Activated T-cell treated with anti-CD3 and anti-CD28 coated beads, Interleukin-2, amount 50 U/mL, for 1 hour (primary cell): ENCODE results near the gene PPP1R12A.
A peak's percentile ranks its signal among the peaks of the same experiment; 100 is the strongest.

ENCODE experiments used
- DNase-seq: peaks from one replicate; pipeline ENCODE4 v3.0.0-alpha.2; 2020

PPP1R12A gene

DNA sequence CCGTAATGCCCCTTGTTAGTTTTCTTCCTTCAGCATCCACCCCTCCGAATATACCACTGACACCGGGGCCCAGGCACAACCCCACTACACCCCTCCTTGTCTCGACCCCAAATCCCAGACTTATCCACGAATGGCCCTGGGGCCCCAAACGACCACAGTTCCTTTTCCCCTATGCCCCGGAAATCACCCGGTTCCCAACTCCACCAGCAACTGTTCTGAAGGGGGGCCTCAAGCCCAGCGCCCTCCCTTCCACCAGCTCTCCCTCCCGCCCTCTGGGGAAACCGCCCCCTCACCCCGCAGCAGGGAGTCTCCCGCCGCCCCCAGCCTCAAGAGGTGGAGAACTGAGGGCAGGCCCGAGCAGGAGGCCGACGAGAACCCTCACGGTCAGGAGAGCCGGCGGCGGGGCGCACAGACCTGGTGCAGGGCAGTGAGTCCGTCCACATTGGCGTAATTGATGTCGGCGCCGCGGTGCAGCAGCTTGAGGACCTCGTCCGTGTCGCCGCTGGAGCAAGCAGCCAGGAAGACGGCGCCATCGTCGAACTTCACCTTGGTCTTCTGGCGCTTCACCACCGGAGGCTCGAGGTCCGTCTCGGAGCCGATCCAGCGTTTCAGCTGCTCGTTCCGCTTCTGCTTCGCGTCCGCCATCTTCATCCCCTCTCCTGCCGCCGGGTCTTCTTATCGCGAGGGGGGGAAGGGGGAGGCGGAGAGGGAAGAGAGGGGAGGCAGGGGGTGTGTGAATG, 446 bp downstream of the PPP1R12A start:
- DNase-seq: no peak

DNA sequence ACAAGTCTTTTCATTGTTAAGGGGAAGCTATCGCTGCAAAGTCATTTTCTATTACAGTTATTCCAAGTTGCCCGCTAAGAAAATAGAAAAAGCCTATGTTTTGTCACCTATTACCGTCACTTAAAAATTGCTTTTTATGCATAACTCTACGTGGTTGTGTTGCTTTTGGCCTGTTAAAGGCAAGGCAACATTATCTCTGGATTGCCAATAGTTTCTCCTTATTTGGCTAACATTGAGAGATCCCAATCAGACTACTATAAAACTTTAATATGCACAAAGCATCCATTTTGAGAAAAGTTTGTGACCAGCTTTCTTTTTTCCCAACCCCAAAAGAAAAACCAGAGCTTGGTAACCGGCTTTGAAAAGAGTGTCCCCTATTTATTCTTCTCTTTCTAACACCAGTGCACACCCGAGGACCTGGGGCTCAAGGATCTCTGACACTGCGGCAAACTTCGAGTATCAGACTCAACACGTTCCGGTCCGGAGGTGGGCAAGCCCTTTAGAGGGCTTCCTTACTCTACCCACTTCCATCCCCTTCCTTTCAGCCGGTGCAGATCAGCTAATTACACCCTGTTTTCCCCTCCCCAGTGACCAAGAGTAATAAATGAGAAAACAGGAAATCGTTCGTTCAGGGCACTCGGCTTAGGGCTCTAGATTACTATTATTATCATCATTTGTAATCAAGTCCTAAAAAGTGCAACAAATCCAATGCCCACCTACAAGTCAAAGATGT, 1.2 kb downstream of the PPP1R12A start:
- no peak for DNase-seq

DNA sequence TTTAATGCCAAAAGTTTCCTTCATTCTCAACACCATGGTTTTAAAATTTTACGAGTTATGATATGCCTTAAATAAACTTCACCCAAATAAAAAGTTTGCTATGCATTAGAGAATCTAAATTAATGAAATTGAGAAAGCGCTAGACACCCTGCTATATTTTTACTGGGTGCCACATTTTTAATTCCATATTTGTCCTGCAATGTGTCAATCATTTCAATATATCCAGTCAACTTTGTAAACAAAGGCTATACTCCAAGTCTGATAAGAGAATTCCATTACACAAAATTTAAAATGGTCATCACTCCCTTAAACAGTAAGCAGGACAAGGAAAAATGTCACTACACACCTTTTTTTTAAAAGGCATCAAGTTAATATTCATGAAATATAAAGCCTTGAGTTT, 1.9 kb downstream of the PPP1R12A start:
- DNase-seq: no peak

DNA sequence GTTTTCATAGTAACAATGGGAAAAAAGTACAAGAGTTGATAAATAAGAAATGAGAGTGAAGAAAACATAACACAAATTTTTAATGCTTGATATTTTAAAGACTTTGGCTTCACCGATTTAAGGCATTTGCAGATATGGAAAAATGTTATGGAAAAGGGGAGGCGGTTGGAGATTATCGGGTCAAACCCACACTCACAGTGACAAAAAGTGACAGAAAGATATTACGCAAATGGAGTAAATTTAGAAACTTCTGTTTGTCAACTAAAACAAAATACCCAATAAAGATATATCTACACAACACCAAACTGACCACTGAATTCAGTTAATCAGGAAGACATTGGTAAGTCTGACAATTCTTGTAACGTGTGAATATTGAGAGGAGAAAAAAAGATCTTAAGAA, 2.5 kb downstream of the PPP1R12A start:
- DNase-seq: no peak

DNA sequence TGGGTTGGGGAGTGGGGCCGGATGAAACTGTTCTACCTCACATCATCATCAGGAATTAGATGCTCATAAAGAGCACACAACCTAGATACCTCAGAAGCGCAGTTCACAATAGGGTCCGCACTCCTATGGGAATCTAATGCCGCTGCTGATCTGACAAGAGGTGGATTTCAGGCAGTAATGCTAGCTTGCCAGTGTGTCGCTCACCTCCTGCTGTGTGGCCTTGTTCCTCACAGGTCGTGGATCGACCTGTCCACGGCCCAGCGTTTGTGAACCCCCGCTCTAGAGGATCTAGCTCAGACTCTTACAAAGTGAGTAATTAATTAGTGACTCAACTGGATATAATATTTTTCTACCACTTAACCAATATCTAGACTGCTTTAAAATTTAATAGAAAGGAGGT, 5.8 kb downstream of the PPP1R12A start:
- no peak for DNase-seq

DNA sequence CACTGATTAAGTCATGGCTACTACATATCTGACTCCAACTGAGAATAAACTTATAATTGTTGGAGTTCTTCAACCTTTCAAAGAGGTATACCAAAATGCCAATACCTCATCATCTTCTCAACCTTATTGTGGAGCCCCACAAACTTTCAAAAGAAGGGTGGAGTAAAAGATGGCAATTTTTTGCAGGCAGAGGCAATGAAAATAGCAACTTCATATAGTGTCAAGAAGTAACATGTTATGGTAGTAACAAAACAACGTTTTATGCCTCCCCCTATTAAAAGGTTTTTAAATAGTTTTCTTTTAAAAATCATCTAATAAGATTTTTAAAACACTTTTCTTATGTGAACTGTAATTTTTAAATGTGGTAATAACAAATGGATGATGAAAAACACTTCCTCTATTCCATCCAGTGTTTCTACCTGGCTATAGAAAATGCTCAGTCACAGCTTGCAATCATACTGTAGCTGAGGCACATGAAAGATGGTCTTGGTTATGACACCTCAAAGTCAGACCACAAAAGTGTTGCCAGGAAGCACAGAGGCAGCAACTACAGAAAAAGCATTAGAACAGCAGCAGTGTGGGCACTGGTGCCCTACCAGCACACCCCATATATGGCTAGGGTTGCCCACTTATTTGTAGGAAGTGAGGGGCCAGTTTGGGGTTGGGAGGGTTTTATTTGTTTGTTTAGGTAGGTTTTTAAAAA, 7.0 kb downstream of the PPP1R12A start:
- DNase-seq: peak; percentile 36

DNA sequence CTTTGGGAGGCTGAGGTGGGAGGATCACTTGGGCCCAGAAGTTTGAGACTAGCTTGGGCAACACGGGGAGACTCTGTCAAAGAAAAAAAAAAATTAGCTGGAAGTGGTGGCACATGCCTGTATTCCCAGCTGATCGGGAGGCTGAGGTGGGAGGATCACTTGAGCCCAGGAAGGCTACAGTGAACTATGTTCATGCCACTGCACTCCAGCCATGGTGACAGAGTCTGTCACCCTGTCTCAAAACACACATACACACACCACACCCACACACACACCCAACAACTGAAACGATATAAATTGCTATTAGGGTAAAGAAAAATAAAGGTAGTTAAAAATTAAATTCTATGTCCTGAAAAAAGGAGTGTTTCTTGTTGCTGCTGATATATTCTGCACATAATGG, 7.9 kb downstream of the PPP1R12A start:
- DNase-seq: no peak

DNA sequence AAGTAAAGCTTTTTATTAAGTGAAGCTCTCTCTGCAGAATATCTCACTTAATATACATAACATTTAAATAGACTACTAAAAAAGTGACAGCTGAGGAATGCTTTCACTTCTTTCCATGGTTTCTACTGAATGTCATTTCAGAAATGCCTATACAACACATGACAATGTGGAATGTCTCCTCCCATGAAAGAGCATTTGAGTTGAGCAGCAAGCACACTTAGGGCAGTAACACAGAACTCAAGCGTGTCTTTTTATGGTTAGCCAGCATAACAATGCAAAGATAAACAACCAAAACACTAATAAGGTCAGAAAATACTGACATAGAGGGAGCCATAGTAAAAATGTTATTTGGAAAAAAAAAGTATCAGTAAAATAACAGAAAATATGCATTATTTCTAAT, 9.4 kb downstream of the PPP1R12A start:
- DNase-seq: no peak

DNA sequence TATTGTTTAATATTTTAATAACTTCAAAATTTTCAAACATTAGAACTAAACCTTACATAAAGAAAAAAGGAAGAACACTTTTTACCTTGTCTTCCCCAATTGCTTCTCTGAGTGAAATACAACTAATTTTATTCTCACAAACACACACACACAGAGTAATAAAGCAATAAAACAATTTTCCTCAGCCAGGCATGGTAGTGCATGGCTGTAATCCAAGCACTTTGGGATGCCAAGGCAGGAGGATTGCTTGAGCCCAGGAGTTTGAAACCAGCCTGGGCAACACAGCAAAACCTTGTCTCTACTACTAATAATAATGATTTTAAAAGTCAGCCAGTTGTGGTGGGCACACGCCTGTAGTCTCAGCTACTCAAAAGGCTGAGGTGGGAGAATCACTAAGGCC, 13.1 kb downstream of the PPP1R12A start:
- DNase-seq: no peak

DNA sequence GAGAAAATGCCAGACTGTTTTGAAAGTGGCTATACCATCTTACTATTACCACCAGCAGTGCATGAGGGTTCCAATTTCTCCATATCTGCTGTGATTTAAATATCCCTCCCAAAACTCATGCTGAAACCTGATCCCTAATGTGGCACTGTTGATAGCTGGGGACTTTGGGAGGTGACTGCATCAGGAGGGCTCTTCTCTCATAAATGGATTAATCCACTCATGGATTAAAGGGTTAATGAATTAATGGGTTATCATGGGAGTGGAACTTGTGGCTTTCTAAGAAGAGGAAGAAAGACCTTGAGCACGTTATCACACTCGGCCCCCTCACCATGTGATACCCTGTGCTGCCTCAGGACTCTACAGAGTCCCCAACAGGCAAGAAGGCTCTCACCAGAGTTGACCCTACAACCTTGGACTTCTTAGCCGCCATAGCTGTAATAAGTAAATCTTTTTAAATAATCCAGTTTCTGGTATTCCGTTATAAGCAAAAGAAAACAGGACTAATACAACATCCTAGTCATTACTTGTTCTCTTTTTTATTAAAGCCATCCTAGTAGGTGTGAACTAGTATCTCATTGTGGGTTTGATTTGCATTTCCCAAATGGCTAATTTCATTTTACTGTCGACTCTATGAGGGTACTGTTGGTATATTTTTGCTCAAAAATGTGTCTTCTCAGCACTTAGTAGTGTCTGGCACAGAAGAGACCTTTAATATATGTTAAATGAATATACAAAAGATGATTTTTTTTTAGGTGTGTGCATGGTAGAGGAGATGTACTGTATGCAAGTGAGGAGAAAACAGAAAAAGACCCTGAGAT, 14.3 kb downstream of the PPP1R12A start:
- DNase-seq: no peak

DNA sequence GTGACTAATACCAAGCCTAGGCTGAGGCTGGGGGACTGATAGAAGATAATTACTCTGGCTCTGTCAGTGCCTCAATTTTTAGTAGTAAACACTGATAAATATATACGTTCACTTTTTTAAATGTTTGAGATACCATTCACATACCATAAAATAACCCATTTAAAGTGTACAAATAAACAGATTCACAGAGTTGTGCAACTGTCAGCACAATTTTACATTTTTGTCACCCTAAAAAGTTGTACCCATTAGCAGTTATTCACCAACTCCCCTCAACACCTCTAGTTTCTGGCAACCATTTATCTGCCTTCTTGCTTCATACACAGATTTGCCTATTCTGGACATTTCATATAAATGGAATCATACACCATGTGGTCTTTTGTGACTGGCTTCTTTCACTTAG, 15.1 kb downstream of the PPP1R12A start:
- DNase-seq: no peak

DNA sequence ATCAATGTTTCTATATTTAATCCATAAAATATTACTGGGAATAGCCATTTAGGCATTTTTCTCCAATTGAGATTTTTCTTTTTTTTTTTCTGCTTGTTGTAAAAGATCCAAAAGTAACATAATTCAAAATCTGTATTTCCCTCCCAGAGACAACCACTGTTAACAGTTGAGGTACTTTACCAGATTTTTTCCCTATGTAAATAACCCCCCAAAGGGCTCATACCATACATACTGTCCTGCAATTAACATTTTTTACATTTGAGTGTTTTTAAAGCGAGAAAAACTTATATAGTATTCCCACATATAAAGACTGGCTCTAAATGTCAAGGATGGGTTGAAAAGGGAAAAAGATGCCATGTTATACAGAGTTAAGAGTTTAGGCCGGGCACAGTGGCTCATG, 18.1 kb downstream of the PPP1R12A start:
- no peak for DNase-seq

DNA sequence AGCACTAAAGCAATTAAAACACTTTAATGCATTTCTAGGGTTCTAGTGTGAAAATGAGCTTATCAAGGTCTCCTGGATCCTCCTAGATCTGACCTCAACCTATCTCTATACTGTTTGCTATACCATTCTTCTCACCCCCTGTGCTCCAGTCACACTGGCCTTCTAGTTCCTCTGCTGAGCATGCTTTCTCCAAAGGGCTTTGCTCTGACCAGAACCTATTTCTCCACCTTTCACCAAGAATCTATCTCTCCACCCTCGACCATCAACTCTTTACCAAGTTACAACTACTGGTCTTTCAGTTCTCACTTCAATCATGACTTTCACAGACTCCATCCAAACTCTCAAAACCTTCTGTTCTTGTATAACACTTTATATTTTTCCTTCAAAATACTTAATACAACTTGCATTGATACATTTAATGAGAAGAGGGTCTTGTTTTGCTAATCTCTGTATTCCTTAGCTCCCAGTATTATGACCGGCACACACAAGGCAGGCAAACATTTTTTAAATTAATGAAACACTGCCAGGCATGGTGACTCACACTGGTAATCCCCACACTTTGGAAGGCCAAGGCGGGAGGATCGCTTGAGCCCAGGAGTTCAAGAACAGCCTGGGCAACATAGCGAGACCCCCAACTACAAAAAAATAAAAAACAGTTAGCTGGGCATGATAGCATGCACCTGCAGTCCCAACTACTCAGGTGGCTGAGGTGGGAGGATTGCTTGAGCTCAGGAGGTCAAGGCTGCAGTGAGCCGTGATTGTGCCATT, 22.8 kb downstream of the PPP1R12A start:
- no peak for DNase-seq

DNA sequence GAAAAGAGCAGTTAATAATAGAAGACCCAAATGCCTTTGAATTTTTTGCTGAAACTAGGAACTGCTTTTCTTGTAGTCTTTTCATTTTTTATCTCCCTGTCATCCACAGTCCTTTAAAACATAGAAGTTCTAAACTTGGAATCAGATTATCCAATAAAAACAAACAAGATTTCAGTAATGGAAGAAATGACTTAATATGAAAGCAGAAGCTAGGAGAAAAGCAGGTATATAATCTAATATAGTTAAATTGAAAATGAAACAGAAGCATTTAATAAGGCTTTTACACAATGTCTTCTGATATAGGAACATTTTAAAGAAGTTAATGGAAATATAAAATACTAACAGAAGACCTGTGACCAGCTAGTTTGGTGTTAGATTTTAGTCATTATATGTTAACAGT, 26.5 kb downstream of the PPP1R12A start:
- DNase-seq: no peak

DNA sequence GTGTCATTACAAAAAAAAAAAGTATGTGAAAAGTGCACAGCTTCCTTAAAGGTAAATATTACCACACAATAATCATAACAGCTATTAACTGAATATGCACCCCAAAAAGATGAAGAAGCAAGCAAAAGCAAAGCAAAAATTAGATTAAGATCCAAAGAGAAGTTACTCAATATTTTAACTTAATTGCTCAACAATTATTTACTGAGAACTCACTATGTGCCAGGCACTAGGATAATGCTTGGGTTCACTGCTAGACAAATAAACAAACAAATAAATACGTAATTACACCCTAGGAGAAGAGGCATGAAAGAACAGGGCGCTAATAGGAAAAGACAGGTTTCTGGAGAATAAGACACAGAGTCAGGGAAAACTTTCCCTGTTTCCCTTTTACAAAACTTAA, 33.4 kb downstream of the PPP1R12A start:
- DNase-seq: no peak

DNA sequence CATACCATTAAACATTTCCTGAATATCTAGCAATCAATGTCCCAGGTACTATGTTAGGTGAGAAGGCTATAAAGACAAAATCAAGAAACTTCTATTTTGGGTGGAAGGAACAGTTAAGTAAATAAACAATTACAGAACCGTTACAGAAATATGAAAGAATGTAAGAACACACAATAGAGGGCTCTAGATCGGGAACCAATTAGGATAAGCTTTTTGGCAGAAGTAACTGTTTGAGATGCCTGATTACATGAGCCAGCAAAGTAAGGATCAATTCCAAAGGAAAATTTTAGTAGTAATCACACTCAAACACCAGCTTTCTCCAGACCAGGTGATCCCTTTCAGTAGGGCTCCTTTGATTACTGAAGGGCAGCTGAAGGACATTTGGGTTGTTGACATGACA, 33.9 kb downstream of the PPP1R12A start:
- DNase-seq: no peak

DNA sequence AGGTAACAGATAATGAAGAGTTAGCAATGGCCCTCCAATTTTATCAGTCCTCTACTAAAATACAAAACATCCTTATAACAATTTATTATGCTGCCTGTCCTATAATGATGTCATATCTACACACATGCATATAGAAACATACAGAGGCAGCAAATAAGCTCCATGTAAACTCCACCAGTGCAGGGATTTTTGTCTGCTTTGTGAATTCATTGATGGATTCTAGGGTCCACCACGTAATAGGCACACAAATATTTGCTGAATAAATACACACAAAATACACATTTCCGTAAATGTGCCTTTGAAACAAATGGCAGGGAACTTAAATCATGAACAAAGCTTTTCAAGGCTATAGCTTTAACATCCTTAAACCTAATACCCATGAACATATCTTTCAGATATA, 34.7 kb downstream of the PPP1R12A start:
- no peak for DNase-seq

DNA sequence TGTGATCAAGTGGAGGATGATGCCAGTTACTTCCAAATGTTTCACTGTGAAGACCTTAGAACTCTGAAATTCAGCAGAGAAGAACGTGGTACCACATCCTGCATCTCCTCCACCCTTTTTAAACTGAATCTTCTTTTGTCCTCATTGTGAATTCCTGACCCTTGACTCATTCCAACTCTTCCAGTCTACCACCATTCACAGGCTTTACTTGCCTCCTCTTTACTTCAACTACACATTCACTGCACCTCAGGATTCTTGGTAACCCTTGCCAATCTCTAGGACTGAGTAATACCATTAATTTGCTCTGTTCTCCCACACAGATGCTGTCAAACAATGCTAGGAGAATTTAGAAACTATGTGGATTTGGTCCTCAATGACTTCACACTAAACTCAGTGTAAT, 37.3 kb downstream of the PPP1R12A start:
- no peak for DNase-seq

DNA sequence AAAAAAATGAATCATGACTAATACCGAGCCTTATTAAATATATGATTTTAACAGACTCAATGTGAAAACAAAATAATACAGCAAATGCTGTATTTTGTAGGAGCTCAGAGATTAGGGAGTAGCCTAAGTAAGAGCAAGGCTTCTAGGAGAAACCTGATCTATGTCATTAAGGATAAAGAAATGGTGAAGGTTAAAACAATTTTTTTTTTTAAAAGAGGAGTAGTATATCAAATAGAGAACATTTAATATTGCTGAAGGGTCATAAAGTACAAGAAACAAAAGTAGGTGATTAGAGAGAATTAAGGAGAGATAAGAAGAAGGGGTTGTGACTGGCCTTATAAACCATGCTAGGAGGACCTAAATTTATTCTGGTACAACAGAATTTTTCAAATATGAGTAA, 39.1 kb downstream of the PPP1R12A start:
- DNase-seq: no peak

DNA sequence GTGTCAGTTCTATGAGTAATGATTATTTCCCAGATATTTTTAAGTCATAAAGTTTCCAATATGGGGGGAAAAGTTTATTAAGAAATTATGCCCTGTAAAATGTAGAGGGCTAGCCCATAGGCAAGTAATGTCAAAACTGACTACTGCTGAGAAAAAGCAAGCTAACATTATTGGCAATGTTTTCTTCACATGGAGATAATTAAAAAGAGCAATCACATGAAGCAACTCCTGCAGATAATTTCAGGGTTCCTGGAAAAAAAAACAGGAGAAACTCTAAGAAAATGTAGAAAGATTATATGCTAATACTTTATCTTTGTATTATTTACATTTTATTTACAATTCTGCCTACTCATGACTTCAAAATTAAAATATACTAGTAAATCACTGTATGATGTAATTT, 39.8 kb downstream of the PPP1R12A start:
- no peak for DNase-seq

DNA sequence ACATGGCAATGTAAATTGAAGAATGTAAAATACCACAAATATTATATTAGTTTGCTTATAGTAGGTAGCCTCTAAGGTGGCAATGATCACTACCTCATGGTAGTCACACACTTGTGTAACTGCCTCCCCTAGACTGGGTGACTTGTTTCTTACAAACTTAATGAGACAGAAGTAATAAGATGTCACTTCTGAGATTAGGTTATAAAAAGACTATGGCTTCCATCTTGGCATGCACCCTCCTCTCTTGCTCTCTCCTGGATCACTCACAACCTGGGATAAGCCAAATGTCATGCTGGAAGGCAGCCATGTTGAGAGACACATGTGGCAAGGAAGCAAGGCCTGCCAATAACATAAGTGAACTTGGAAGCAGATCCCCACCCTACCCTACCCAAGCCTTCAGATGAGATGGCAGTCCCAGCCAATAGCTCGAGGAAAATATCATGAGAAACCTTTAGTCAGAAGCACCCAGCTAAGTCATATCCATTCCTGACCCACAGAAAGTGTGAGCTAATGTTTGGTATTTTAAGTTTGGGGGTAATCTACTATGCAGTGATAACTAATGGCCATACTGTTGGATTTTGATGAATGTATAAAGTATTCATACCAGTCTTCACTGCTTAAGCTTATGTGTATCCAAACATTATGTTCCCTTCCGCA, 43.3 kb downstream of the PPP1R12A start:
- no peak for DNase-seq

DNA sequence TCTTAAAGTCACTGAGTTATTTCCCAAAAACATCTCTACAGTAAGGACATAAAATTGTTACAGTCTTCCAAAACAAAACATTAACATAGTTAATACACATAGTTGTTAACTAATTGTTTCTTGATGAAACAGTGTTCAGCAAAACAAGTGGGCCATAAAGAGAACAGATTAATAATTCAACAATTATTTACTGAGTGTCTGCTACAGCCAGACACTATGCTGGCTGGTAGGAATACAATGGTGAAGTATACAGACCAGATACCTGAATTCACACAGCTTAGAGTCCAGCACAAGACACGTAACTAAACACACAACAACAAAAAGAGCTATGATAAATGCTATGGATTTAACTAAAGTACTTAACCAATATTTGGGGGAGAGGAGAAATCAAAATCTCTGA, 47.0 kb downstream of the PPP1R12A start:
- no peak for DNase-seq
